Posterior vena cava (tissue), 2 donors: Measurements from ENCODE around the gene MAP1LC3B2. TPM values are rescaled to one million over a fixed set of nuclear protein-coding genes. Genes with fewer than 3 reads are reported as not detected.
A peak's percentile ranks its signal among the peaks of the same experiment; 100 is the strongest.

ENCODE experiments used
- DNase-seq: peaks from one replicate; pipeline ENCODE4 v3.0.0-alpha.2; 2020; ENCODE audit warnings: low spot score
- intact Hi-C, 2 donors: fragments of 100-400 bp; cut with DNase I; formaldehyde crosslinking; loops; one replicate each; pipeline versions ENCODE4 v1.14.1 to v1.14.2; 2022 to 2023
- total RNA-seq, 2 donors: library from RNA; stranded (reverse); fragmentation: NEBNext Ultra II Directional; extraction: Animal tissue kit (Norgen Biotek cat#: 25700); gene quantifications; one replicate each; pipeline ENCODE4 v1.2.1, GENCODE V29; 2021
- donor health status: DM: yes; HTN: yes; CAD: no.
- donor health status: DM: yes; HTN: yes; CAD: no.

The MAP1LC3B2 gene
- total RNA-seq, 2 donors from 2014 or later = 1.8 TPM; not detected in 1

- DNase-seq = no peak
- intact Hi-C loops = loop anchor here in 1 of 2 donors (10.0 kb wide), 1 partner anchor 240 kb away; no protein-coding TSS in a partner anchor
Observed at GRCh38 chr12:116534311-116535121, 24.7 kb upstream of the MAP1LC3B2 start.

GRCh38 chr12:116535241-116535640, 23.9 kb upstream of the MAP1LC3B2 start:
- intact Hi-C loops = loop anchor here in 1 of 2 donors (10.0 kb wide), 1 partner anchor 240 kb away; no protein-coding TSS in a partner anchor
- DNase-seq = no peak

GRCh38 chr12:116537101-116537904, 21.9 kb upstream of the MAP1LC3B2 start:
- DNase-seq = no peak
- intact Hi-C loops = loop anchor here in 1 of 2 donors (10.0 kb wide), 1 partner anchor 243 kb away; no protein-coding TSS in a partner anchor

GRCh38 chr12:116538076-116538591, 21.0 kb upstream of the MAP1LC3B2 start:
- intact Hi-C loops = loop anchor here in 1 of 2 donors (10.0 kb wide), 1 partner anchor 243 kb away; no protein-coding TSS in a partner anchor
- no peak for DNase-seq

GRCh38 chr12:116538682-116539305, 20.4 kb upstream of the MAP1LC3B2 start:
- intact Hi-C loops = loop anchor here in 1 of 2 donors (10.0 kb wide), 1 partner anchor 244 kb away; no protein-coding TSS in a partner anchor
- no peak for DNase-seq

GRCh38 chr12:116539361-116539771, 19.8 kb upstream of the MAP1LC3B2 start:
- intact Hi-C loops = loop anchor here in 1 of 2 donors (10.0 kb wide), 1 partner anchor 245 kb away; no protein-coding TSS in a partner anchor
- no peak for DNase-seq

GRCh38 chr12:116539905-116540482, 19.2 kb upstream of the MAP1LC3B2 start:
- peak; percentile 72 for DNase-seq
- intact Hi-C loops = loop anchor here in 1 of 2 donors (10.0 kb wide), 1 partner anchor 245 kb away; no protein-coding TSS in a partner anchor

GRCh38 chr12:116540622-116541152, 18.5 kb upstream of the MAP1LC3B2 start:
- intact Hi-C loops = no loop called here
- DNase-seq = no peak

GRCh38 chr12:116541547-116542344, 17.4 kb upstream of the MAP1LC3B2 start:
- peak; percentile 30 for DNase-seq
- intact Hi-C loops = no loop called here

GRCh38 chr12:116542345-116542956, 16.7 kb upstream of the MAP1LC3B2 start:
- peak; percentile 56 for DNase-seq
- intact Hi-C loops = no loop called here

GRCh38 chr12:116544656-116545055, 14.5 kb upstream of the MAP1LC3B2 start:
- DNase-seq = peak; percentile 81
- intact Hi-C loops = no loop called here

GRCh38 chr12:116545144-116545543, 14.0 kb upstream of the MAP1LC3B2 start:
- intact Hi-C loops = no loop called here
- no peak for DNase-seq

GRCh38 chr12:116545936-116546335, 13.2 kb upstream of the MAP1LC3B2 start:
- intact Hi-C loops = no loop called here
- DNase-seq = no peak

- peak; percentile 77 for DNase-seq
- intact Hi-C loops = no loop called here
Observed at GRCh38 chr12:116547955-116548501, 11.2 kb upstream of the MAP1LC3B2 start.

GRCh38 chr12:116549993-116550392, 9.2 kb upstream of the MAP1LC3B2 start:
- DNase-seq = no peak

GRCh38 chr12:116551151-116551550, 8.0 kb upstream of the MAP1LC3B2 start:
- intact Hi-C loops = no loop called here

More at GRCh38 chr12:116549993-116550392, 9.2 kb upstream of the MAP1LC3B2 start:
- intact Hi-C loops = no loop called here

GRCh38 chr12:116551619-116551951, 7.6 kb upstream of the MAP1LC3B2 start:
- no peak for DNase-seq
- intact Hi-C loops = no loop called here

More at GRCh38 chr12:116551151-116551550, 8.0 kb upstream of the MAP1LC3B2 start:
- no peak for DNase-seq
